Bronchial epithelial cell (primary cell): Measurements from ENCODE around the gene ECE1. TPM values are rescaled to one million over a fixed set of nuclear protein-coding genes. Genes with fewer than 3 reads are reported as not detected.
"Not testable (repeated sequence)": the region's sequence is repeated elsewhere in the genome, so short reads cannot be mapped to it uniquely, and the experiment has no call there.

ENCODE experiments used
- DNase-seq: peaks from one replicate; pipeline ENCODE4 v3.0.0-alpha.2; 2010; ENCODE audit warnings: low read depth
- FAIRE-seq: peaks from 2 replicates; lab custom pipeline; 2011; peaks lifted over from hg19 to GRCh38; lab: Jason Lieb, UNC
- H3K27me3 ChIP-seq: 2 replicates; pipeline ENCODE4 v1.5.1; 2011; ENCODE audit warnings: low read length; ENCODE audit not compliant: control insufficient read depth, insufficient read depth
- H3K36me3 ChIP-seq: 2 replicates; pipeline ENCODE4 v1.5.1; 2011; ENCODE audit warnings: low read length; ENCODE audit not compliant: control insufficient read depth, insufficient read depth
- H3K4me3 ChIP-seq: 2 replicates; pipeline ENCODE4 v1.5.1; 2011; ENCODE audit warnings: mild to moderate bottlenecking, low read depth, low read length, control low read depth
- CTCF ChIP-seq: IDR thresholded peaks from 2 replicates; pipeline ENCODE4 v1.5.1; 2011; ENCODE audit warnings: mild to moderate bottlenecking, moderate library complexity, low read length, control low read depth, inconsistent platforms; ENCODE audit not compliant: insufficient read depth, severe bottlenecking
- total RNA-seq: library from RNA; depleted of rRNA; stranded (reverse); fragments of >200 nt; gene quantifications from 2 replicates; pipeline ENCODE4 v1.2.1, GENCODE V29; 2014

ECE1 gene
- total RNA-seq, 1 donor from 2014 or later = 44.2 TPM

DNA sequence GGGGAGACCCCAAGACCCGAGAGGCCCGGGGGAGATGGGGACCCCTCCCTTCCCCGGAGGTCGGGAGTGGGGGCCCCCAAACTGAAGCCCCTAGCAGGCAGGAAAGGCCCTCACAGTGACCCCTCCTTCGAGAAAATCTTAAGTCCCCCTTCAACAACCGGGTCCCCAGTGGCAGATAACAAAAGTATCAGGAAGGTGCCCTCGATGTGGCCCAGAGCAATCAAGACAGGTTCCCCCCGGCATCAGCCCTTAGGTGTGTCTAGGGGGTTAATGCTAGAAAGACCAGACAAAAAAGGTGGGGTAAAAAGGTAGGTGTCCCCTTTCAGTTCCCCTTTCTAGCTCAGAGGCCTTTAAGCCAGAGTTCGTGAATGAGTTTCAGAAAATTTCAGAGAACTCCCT lies 282 bp upstream of the ECE1 start:
- TF ChIP-seq CTCF = no peak
- FAIRE-seq (no peak), DNase-seq (no peak)
- Histone ChIP-seq H3K36me3 (peaks cover 2% of the 10 kb centered on the region), H3K4me3 (peak overlapping the region; percentile 81), H3K27me3 (no peaks in the 10 kb centered on the region)

DNA sequence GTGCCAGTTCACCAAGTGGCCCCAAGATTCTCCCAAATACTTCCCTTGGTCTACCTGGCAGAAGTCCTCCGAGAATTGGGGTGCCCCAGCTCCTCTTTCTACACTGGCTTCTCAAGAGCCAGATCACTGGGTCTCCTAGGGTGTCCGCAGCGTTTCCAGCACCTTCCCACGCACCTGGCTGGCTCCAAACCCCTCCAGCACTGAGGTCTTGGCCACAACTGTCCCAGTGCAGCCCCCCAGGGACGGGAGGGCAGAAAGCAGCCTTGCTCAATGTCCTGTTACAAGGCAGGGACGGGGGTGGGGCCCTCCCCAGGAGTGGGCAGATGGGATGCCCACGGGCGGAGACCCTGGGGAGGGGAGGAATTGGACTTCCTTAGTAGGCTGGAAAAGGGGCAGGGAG lies 1.1 kb downstream of the ECE1 start:
- FAIRE-seq (no peak), DNase-seq (no peak)
- Histone ChIP-seq H3K27me3 (no peaks in the 10 kb centered on the region), H3K36me3 (peaks cover 2% of the 10 kb centered on the region), H3K4me3 (peak overlapping the region; percentile 81)
- no peak for TF ChIP-seq CTCF

DNA sequence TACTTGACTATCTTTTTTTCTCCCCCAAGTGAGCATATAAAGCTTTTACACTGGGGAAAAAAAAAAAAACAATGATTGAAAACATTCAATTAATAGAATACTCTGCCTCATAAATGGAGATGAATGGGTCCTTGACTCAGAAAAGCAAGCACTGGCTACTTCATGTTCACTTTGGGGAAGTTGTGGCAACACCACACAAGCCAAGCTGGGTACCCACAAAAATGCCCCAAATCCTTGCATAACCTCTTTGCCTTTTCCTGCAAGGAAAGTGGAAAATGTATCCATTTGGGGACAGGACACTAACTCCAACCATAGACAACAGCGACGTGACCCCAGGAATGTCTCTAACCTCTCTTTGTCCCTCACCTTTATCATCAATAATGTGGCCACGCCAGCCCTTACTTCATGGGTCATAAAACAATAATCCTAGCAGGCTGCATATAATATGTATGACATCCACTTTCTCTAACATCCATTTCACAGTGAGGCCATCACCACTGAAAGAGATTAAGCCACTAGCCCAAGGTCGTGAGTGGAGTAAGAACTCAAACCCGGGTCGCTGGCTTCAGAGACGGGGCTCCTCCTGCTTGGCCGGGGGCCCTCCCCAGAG lies 2.3 kb downstream of the ECE1 start:
- TF ChIP-seq CTCF = no peak
- H3K27me3 ChIP-seq = no peaks in the 10 kb centered on the region
- no peak for DNase-seq
- FAIRE-seq = no peak
- H3K36me3 ChIP-seq = peaks cover 4% of the 10 kb centered on the region
- no peak overlapping the region for H3K4me3 ChIP-seq

- H3K4me3 ChIP-seq, FAIRE-seq, H3K27me3 ChIP-seq, H3K36me3 ChIP-seq, DNase-seq: not testable (repeated sequence)
Measured at GRCh38 chr1:21285386-21285785, 4.9 kb downstream of the ECE1 start.

- H3K4me3 ChIP-seq = no peak overlapping the region
- TF ChIP-seq CTCF = no peak
- DNase-seq (no peak), FAIRE-seq (no peak)
- H3K27me3 ChIP-seq = no peaks in the 10 kb centered on the region
- peaks cover 4% of the 10 kb centered on the region for H3K36me3 ChIP-seq
Measured at GRCh38 chr1:21285055-21285372, 5.2 kb downstream of the ECE1 start.

DNA sequence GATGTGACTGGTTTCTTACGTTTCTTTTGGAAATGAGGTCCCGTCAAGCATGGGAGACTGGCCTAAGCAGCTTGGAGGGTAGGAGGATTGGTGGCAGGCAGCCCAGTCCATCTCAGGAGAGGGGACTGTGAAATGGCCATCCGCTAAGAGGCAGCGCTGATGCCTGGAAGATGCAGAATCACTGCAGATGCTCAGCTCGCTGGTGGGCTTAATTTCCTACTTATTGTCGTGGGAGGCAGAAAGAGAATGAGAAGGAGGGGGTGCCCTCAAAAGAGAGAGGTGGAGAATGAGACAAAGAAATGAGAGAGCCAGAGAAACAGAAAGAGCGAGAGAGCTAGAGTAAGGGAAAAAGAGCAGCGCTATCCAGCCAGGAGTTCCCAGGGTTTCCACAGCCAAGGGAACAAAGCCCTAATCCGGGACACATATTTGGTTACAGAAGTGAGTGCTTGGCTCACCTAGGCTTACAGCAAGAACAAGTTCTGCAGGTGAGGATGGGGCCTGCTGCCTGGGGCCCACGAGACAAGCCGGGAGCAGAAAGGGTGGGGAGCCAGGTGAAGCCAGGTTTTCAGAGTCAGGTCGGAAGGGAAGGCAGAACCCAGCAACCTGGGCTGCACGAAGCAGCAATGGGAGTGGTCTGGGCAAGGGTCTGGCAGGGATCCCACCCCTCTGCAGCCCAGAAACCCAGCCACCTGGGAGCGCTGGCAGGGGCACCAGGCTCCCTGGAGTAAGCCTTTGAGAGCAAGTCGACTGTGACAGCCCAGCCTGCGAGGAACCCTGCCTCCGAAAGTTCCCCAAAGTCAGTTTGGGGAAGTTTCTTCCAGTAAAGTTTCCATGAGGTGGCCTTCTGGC lies 5.8 kb downstream of the ECE1 start:
- no peak for FAIRE-seq
- H3K4me3 ChIP-seq = no peak overlapping the region

More for the DNA sequence above, 5.8 kb downstream of the ECE1 start:
- no peak for DNase-seq
- peaks cover 4% of the 10 kb centered on the region for H3K36me3 ChIP-seq
- no peak for TF ChIP-seq CTCF
- H3K27me3 ChIP-seq = no peaks in the 10 kb centered on the region
